ENCODE data around the gene GMCL2. TPM values are rescaled to one million over a fixed set of nuclear protein-coding genes. Genes with fewer than 3 reads are reported as not detected.
A peak's percentile ranks its signal among the peaks of the same experiment; 100 is the strongest.

GMCL2 gene
- total RNA-seq, 1 experiment from 2014 or later: not detected

DNA sequence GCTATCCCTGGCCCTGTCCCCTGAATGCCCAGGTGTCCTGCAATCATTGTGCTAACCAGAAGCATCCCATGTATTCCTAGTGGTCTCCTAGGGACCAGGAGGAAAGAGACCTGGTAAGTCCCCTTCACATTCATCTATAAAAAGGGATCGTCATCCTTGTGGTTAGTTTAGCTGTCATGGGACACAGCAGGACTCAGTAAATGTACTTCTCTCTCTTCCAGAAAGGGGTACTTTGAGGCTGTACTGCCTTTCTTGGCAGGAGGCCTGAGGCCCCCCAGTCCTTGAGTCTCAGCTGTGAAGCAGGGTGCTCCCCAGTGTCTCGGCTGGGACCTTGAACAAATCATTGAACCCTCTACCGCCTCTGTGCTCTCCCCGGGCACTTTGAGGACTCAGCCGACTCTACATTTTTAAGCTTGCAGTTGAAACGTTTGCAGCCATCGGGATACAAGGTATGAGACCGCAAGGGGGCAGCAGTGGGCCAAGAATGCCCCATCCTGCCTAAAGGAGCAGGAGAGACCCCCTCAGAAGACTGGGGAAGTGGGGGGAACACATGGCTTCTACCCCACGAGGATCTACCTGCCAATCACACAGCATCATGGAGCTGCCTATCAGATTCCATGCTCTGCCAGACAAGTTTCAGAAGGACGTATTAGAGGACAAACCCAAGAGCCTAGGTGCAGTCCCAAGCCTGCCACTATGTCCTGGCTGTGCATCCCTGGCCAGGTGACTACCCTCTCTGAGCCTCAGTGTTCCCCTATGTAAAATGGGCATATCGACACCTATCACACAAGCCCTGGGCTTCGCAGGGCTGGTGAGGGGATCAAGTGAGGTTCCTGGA, 47.8 kb upstream of the GMCL2 start:
- Histone ChIP-seq H3K36me3 (ENCODE audit: control insufficient read depth in 1 of 2, insufficient read depth in 2 of 2, low read length in 2 of 2) (peaks cover 0 to 14% of the 10 kb centered on the region in 2 experiments; a peak in 1 of 4 replicates), H3K4me1 (ENCODE audit: control insufficient read depth in 1 of 2, insufficient read depth in 2 of 2, low read length in 2 of 2) (peaks cover 13 to 31% of the 10 kb centered on the region in 2 experiments), H3K4me2 (ENCODE audit: low read length) (peak overlapping the region; percentile 56), H3K79me2 (ENCODE audit: insufficient read depth, low read length) (peaks cover 21% of the 10 kb centered on the region), H4K20me1 (ENCODE audit: insufficient read depth) (no peaks in the 10 kb centered on the region), H3K27ac (ENCODE audit: low read depth, low read length) (no peak overlapping the region), H3K4me3 (replicated peaks in 1 of 2; ENCODE audit: low read depth in 1 of 2, low read length in 2 of 2) (no peak overlapping the region), H2AFZ (ENCODE audit: low read depth, low read length, poor library complexity, severe bottlenecking) (peak overlapping the region; percentile 84), H3K9me3 (ENCODE audit: control insufficient read depth in 1 of 2, insufficient read depth in 1 of 2, low read depth in 1 of 2, low read length in 2 of 2) (no peaks in the 10 kb centered on the region), H3K9me2 (ENCODE audit: insufficient read depth) (no peaks in the 10 kb centered on the region), H3K27me3 (ENCODE audit: insufficient read depth, low read length) (no peaks in the 10 kb centered on the region), H3K9ac (ENCODE audit: low read length) (0 out of 2 replicates have a peak overlapping the region, but pooled peaks have one; percentile 21)
- RAD21 ChIA-PET (ENCODE audit: low non-redundant PET in 1 of 2, low total read pairs in 2 of 2, uncharacterized antibody in 2 of 2, unreplicated experiment in 2 of 2): no interaction called here
- peak; percentile 51 for ATAC-seq
- peak; percentile 70 for DNase-seq (ENCODE audit: low read depth, low spot score)
- CTCF ChIA-PET: interaction anchor here (0.5 to 1.5 kb wide), 10 partner anchors 12 to 225 kb away, joined by 3 to 13 read pairs (median 4); partner anchors contain the start of gene HNRNPAB
- intact Hi-C loops (cut with micrococcal nuclease): loop anchor here (5.0 kb wide), 1 partner anchor 317 kb away; no protein-coding TSS in a partner anchor
- POLR2A ChIA-PET: no interaction called here
- TF ChIP-seq, protein P1, sequence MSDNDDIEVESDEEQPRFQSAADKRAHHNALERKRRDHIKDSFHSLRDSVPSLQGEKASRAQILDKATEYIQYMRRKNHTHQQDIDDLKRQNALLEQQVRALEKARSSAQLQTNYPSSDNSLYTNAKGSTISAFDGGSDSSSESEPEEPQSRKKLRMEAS (IDR thresholded peaks at IDR 0.05): no peak
- TF ChIP-seq, protein P2, sequence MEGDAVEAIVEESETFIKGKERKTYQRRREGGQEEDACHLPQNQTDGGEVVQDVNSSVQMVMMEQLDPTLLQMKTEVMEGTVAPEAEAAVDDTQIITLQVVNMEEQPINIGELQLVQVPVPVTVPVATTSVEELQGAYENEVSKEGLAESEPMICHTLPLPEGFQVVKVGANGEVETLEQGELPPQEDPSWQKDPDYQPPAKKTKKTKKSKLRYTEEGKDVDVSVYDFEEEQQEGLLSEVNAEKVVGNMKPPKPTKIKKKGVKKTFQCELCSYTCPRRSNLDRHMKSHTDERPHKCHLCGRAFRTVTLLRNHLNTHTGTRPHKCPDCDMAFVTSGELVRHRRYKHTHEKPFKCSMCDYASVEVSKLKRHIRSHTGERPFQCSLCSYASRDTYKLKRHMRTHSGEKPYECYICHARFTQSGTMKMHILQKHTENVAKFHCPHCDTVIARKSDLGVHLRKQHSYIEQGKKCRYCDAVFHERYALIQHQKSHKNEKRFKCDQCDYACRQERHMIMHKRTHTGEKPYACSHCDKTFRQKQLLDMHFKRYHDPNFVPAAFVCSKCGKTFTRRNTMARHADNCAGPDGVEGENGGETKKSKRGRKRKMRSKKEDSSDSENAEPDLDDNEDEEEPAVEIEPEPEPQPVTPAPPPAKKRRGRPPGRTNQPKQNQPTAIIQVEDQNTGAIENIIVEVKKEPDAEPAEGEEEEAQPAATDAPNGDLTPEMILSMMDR (IDR thresholded peaks at IDR 0.05 in 2 of 3, conservative IDR thresholded peaks at IDR 0.05 in 1 of 3; ENCODE audit: borderline replicate concordance in 1 of 3, insufficient read depth in 1 of 3, low read depth in 2 of 3, low read length in 2 of 3): peak in 2 of 3 experiments; percentile 84 to 90; a peak in 4 of 6 replicates
- TF ChIP-seq YY1 (IDR thresholded peaks at IDR 0.05; ENCODE audit: extremely low read depth, insufficient replicate concordance, low read depth, low read length): peak; percentile 35
- TF ChIP-seq SIN3A (IDR thresholded peaks at IDR 0.05; ENCODE audit: low read depth): no peak
- no peak for TF ChIP-seq SRF (IDR thresholded peaks at IDR 0.05; ENCODE audit: low read depth)
- TF ChIP-seq TCF7L2 (IDR thresholded peaks at IDR 0.05; ENCODE audit: borderline replicate concordance, extremely low read depth, insufficient read depth, insufficient read length): no peak
- no TSS peak for BruUV-seq (replicated peaks)
